MG63 (cell line): ENCODE measurements around the gene ADAMTS2. TPM values are rescaled to one million over a fixed set of nuclear protein-coding genes. Genes with fewer than 3 reads are reported as not detected.
"Not testable (repeated sequence)": the region's sequence is repeated elsewhere in the genome, so short reads cannot be mapped to it uniquely, and the experiment has no call there.

ENCODE experiments used
- DNase-seq: peaks from one replicate; pipeline ENCODE4 v3.0.0-alpha.2; 2020
- H3K27me3 ChIP-seq: fragments of 250-450 bp; sonication (Bioruptor Pico); 2 replicates; pipeline ENCODE4 v1.5.1; 2020; ENCODE audit warnings: mild to moderate bottlenecking, moderate library complexity
- H3K36me3 ChIP-seq: fragments of 250-450 bp; sonication (Bioruptor Pico); 2 replicates; pipeline ENCODE4 v1.5.1; 2020; ENCODE audit warnings: mild to moderate bottlenecking, moderate library complexity
- H3K4me3 ChIP-seq: fragments of 250-450 bp; sonication (Bioruptor Pico); 2 replicates; pipeline ENCODE4 v1.5.1; 2020; ENCODE audit warnings: mild to moderate bottlenecking, moderate library complexity
- H3K9me3 ChIP-seq: fragments of 250-450 bp; sonication (Bioruptor Pico); 2 replicates; pipeline ENCODE4 v1.5.1; 2020; ENCODE audit warnings: mild to moderate bottlenecking, moderate library complexity
- total RNA-seq: library from RNA; depleted of rRNA; stranded (reverse); fragments of >200 nt; shearing (Covaris generic); gene quantifications from 2 replicates; pipeline ENCODE4 v1.2.3, GENCODE V29; 2014; ENCODE audit warnings: low replicate concordance

ADAMTS2 gene
- total RNA-seq, 1 experiment from 2014 or later: 141 TPM

DNA sequence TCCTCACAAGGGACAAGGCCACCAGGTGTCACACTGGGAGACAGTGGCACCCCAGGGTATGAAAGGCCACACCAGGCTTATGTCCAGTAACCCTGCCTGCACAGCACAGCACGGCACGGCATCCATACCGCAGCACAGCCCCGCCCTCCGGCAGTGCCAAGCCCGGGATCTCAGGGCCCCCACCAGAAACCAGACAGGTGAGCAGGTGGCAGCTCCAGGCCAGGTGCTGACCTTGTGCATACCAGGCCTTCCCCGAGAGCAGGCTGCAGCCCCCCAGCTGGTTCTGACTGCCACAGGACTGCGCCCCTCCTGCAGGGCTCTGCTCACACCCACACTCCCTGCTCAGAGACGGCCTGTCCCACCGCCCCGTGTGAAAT is 56.5 kb downstream of the ADAMTS2 start:
- no peak for DNase-seq
- Histone ChIP-seq H3K9me3 (no peaks in the 10 kb centered on the region), H3K36me3 (peaks cover 26% of the 10 kb centered on the region), H3K27me3 (no peaks in the 10 kb centered on the region), H3K4me3 (no peak overlapping the region)

DNA sequence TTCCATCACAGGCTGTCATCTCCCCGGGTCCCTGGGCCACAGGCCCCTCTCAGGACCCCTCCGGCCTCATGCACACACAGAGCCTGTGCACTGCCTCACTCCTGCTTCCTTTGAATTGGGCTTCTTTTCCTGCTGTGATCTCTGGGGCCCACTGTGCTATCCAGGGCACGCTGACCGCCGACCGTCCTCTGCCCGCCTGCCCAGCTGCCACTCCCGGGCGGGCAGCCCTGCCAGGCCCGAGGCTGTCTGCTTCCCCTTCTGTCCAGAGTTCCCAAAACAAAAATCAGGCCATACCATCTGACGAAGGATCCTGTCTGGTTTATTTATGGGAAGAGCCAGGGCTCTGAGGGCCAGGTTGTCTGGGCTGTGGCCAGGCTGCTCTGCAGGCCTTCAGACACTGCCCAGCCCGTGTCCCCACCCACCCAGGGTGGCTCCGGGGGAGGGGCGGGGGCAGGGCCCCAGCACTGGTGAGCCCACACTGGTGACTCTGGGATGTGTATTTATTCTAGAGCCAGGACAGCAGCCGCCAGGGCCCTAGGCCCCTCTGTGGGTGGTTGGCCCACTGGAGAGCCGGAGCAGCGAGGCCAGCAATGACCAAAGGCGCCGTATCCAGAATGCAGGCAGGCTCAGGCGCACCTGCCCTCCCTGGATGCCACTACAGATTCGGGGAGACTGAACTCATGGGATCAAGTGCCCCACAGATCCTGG is 57.0 kb downstream of the ADAMTS2 start:
- H3K27me3 ChIP-seq: no peaks in the 10 kb centered on the region
- DNase-seq: no peak
- H3K9me3 ChIP-seq: no peaks in the 10 kb centered on the region
- no peak overlapping the region for H3K4me3 ChIP-seq
- H3K36me3 ChIP-seq: peaks cover 26% of the 10 kb centered on the region

DNA sequence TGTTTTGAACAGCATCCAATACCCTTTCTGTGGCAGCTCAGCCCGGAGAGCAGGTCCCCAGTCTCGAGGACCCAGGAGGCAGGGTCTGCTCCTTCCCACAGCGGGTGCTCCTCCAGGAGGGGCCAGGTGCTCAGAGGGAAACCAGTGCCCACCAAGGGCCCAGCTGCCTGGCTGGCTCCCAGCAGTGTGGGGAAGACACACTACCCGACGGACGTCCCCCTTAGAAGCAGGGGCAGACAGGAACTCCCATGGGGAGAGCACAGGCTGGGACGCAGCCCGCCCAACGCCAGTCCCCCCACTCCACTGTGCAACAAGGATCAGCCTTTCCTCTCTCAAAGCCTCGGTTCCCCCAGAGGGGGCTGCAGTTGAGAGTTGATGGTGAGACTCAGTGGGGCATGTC is 57.6 kb downstream of the ADAMTS2 start:
- H3K27me3 ChIP-seq: no peaks in the 10 kb centered on the region
- peaks cover 26% of the 10 kb centered on the region for H3K36me3 ChIP-seq
- H3K9me3 ChIP-seq: no peaks in the 10 kb centered on the region
- no peak for DNase-seq
- no peak overlapping the region for H3K4me3 ChIP-seq

DNA sequence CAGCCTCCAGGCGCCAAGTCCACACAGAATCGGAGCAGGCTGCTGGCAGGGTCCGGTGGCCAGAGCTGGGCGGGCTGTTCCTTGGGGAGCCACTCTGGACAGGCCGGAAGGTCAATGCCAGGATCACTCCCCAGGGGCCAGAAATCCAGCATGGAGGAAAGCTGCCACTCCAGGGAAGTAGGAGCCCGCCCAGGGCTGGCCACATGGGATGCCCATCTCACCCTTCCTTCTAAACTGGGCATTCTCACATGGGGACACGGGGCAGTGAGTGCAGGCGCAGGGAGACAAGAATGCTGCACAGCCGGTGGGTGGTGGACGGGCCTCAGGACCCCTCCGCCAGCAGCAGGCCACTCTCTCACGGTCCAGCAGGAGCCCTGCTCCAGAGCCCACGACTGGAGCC is 58.2 kb downstream of the ADAMTS2 start:
- Histone ChIP-seq H3K36me3 (peaks cover 28% of the 10 kb centered on the region), H3K4me3 (no peak overlapping the region), H3K9me3 (no peaks in the 10 kb centered on the region), H3K27me3 (no peaks in the 10 kb centered on the region)
- no peak for DNase-seq

DNA sequence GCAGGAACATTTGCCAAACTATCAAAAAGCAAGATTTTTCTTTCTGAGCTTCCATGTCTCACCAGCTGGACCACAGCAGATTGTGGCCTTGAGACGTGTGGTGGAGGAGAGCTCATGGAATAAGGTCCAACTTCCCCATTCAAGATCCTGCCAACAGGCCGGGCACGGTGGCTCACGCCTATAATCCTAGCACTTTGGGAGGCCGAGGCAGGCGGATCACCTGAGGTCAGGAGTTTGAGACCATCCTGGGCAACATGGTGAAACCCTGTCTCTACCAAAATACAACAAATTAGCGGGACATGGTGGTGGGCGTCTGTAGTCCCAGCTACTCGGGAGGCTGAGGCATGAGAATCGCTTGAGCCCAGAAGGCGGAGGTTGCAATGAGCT is 59.5 kb downstream of the ADAMTS2 start:
- H3K4me3 ChIP-seq, H3K9me3 ChIP-seq, DNase-seq, H3K27me3 ChIP-seq: not testable (repeated sequence)
- H3K36me3 ChIP-seq: peaks cover 20% of the 10 kb centered on the region

DNA sequence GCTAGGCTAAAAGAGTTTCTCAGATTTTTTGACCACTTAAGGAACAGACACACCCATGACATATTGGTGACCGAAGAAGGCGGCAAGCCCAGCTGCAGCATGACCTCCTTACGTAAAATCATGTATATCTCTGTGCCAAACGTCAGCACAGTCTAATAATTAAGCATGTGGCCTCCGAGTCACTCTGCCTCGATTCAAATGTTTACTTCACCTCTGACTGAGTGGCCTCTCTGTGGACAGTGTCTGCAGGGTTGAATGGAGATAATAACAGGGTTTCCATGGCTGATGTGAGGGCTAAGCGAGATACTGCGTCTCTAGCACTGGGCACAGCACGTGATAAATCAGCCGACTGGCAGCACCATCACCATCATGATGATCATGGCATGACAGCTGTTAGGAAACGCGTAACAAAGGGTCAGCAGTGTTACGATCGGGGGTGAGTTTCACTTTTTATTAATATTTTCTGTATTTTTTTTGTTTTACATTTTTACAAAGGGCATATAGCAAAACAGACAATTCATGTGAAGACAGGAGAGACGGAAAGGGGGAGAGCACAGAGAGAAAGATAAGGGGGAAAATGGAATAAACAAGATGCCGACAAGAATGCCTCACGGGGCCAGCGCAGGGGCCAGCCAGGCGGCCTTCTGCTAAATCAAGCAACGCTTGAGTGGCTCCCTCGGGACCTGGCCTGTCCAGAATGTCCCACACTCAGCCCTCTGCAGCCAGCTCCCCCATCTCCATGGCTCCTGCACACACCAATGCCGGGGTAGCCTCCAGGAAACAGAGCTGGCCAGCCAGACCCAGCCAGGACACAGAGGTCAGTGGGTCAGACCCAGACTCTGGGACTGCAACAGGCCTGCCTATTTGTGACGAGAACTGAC is 60.3 kb downstream of the ADAMTS2 start:
- H3K4me3 ChIP-seq: no peak overlapping the region
- H3K27me3 ChIP-seq: no peaks in the 10 kb centered on the region
- H3K9me3 ChIP-seq: no peaks in the 10 kb centered on the region
- H3K36me3 ChIP-seq: peaks cover 12% of the 10 kb centered on the region
- DNase-seq: no peak

DNA sequence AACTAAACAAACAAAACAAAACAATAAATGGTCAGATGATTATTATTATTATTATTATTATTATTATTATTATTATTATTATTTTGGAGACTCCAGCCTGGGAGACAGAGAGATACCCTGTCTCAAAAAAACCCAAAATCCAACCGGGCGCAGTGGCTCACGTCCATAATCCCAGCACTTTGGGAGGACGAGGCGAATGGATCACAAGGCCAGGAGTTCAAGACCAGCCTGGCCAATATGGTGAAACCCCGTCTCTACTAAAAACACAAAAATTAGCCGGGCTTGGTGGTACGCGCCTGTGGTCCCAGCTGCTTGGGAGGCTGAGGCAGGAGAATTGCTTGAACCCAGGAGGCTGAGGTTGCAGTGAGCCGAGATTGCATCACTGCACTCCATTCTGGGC is 61.4 kb downstream of the ADAMTS2 start:
- H3K27me3 ChIP-seq, DNase-seq, H3K36me3 ChIP-seq, H3K4me3 ChIP-seq, H3K9me3 ChIP-seq: not testable (repeated sequence)

DNA sequence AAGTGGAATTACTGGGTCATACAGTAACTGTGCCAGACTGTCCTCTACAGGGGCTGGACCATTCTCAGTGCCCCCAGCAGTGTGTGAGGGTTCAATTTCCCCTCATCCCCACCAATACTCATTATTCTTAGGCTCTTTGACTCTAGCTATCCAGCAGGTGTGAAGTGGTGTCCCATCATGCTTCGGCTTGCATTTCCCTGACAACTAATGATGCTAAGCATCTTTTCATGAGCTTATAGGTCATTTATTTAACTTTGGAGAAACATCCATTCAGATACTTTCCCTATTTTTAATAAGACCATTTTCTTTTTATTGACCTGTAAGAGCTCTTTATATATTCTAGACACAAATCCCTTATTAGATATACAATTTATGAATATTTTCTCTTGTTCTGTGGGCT is 63.6 kb downstream of the ADAMTS2 start:
- Histone ChIP-seq H3K9me3 (no peaks in the 10 kb centered on the region), H3K27me3 (no peaks in the 10 kb centered on the region), H3K4me3 (no peak overlapping the region), H3K36me3 (peaks cover 2% of the 10 kb centered on the region; the same call in 1 of the 2 replicates)
- DNase-seq: no peak

DNA sequence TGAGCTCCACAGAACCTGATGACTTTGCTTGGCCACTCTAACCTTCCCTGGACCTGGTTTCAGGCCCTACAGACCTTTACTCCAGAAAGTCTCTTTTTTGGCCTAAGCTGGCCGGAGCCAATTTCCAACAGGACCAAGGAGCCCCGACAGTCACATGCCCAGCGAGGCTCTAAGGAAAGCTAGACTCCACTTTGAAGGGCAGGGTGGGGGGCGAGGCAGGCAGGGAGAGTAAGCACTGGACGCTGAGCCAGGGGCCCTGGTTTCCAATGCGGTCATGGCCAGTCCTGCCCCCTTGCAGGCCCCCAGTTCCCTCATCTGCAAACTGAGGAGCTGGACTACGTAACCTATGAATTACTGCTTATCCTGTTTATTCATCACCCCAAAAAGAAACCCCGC is 65.2 kb downstream of the ADAMTS2 start:
- no peak overlapping the region for H3K4me3 ChIP-seq
- H3K36me3 ChIP-seq: peaks cover 2% of the 10 kb centered on the region
- DNase-seq: no peak
- H3K27me3 ChIP-seq: no peaks in the 10 kb centered on the region
- no peaks in the 10 kb centered on the region for H3K9me3 ChIP-seq

DNA sequence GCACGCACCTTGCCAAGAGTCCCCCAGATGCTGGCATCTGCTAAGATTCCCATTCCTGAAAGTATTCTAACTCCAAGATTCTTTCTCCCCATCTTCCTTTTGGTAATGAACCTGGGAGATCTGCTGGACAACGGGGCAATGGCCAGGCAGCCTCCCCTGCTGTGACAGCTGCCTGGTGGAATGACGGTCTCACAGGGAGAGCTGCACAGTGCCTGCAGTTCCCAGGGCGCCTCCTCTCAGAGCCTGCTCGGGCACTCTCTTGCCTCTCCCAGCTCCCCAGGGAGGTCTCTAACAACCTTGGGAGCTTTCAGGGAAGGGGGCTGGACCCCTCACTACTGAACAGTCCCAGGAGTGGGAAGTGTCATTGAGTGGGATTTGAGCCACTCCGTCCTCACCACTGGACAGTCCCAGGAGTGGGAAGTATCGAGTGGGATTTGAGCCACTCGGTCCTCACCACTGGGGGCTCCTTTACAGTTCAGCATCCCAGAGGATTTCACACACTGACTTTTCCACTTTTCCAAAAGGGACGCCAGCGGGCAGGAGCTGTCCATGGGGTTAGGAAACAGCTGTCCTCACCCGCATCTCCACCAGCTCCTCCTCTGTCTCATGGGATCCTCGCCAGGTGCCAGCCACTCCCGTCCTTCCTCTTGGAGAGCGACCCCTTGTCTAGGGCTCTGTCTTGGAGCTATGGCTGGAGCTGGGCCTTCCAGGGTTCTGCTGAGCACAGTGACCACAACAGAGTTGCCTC is 65.7 kb downstream of the ADAMTS2 start:
- Histone ChIP-seq H3K4me3 (no peak overlapping the region), H3K27me3 (no peaks in the 10 kb centered on the region), H3K9me3 (no peaks in the 10 kb centered on the region), H3K36me3 (peaks cover 8% of the 10 kb centered on the region)
- no peak for DNase-seq

DNA sequence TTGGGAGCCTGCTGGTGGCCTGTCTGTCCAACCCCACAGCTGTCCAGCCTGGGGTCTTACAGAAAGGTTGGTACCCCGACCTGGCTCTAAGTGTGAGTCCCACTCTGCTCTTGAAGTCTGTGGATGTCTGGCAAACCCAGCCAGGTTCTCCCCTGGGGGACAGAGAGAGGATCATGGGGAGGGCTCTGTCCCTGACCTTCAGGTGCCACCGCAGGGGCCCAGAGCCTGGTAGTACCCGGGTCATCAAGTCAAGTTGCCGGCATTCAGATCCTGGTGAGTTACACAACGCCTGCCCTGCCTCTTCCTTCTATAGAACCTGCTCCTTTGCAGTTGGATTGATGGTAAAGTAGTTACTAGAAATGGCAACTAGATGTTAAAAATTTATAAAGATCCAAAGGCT is 66.7 kb downstream of the ADAMTS2 start:
- no peak overlapping the region for H3K4me3 ChIP-seq
- no peaks in the 10 kb centered on the region for H3K27me3 ChIP-seq
- no peak for DNase-seq
- no peaks in the 10 kb centered on the region for H3K9me3 ChIP-seq
- peaks cover 12% of the 10 kb centered on the region for H3K36me3 ChIP-seq

DNA sequence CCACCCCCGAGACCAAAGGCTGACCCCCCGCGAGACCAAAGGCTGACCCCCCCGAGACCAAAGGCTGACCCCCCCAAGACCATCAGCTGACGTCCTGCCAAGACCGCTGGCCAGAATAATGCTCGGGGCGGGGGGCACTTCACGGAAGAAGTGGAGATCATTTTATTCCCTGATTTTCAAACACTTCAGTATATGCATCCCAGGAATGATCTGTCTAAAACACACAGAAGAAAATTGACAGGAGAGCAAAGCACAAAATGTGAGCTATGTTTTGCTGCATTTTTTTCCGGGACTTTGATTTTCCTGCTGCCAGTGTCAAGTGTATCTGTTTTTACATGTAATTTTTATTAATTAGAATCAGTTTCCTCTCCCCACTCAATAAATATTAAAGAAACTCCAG is 67.1 kb downstream of the ADAMTS2 start:
- no peaks in the 10 kb centered on the region for H3K9me3 ChIP-seq
- no peaks in the 10 kb centered on the region for H3K27me3 ChIP-seq
- no peak for DNase-seq
- peaks cover 12% of the 10 kb centered on the region for H3K36me3 ChIP-seq
- H3K4me3 ChIP-seq: no peak overlapping the region

DNA sequence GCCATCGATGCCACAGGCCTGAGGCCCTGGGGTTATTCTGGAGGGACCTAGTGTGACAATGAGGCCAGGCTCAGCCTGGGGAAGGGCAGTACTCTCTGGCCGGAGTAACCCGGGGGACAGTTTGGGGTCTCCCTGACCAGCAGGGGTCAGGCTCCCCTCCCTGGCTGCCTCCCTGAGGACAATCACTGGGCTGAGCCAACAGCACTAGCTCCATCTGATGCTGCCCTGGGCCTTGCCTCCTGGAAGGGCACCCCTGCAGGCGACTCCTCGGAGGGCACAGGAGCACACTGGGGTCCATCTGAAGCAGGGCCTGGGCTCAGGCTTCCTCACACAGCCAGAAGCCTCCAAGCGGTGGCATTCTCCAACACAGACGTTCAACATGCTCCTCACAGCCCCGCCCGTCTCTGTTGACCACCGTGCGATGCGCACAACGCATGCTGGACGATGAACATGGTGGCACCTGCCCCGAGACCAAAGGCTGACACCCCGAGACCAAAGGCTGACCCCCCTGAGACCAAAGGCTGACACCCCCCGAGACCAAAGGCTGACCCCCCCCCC is 68.3 kb downstream of the ADAMTS2 start:
- no peaks in the 10 kb centered on the region for H3K9me3 ChIP-seq

DNA sequence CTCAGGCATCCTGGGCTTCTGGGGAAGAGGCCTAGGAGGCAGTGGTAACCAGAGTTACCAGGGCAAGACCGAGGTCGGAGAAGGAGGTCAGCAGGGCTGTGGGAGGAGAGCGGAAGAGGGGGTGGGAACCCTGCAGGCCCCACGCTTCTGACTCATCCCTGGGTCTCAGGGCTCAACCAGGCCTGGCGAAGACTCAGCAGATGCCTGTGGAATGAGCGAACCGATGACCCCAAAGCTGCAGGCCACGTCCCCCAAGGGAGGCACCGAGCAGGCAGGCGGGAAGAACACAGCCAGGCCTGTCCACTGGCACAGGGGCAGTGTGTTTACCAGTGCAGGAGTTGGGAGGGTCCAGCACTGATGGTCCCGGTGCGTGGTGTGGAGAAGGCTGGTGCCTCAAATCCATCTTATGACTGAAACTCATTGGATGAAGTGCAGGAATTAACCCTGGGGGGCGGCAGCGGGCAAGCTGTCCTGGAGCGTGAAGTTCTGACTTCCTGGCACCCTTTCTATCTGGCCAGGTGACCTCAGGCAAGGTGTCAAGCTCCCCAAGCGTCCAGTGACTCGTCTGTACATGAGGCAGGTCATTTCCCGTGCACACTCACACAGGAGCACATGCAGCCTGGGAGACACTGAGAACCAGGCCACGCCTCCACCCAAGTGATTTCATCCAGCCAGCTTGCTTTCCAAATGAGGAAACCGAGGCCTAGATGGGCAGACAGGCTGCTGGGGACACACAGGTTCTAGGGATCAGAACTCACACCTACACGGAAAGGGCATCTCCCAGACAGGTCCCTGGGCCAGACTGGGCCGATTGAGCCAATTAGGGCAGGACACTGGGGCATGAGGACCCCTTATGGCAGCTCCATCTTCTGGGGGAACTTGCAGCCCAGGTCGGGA is 69.1 kb downstream of the ADAMTS2 start:
- peak overlapping the region; percentile 13 for H3K4me3 ChIP-seq
- no peaks in the 10 kb centered on the region for H3K27me3 ChIP-seq
- DNase-seq: peak; percentile 100
- peaks cover 28% of the 10 kb centered on the region for H3K36me3 ChIP-seq
- H3K9me3 ChIP-seq: no peaks in the 10 kb centered on the region

More for the DNA sequence above, 68.3 kb downstream of the ADAMTS2 start:
- Histone ChIP-seq H3K27me3 (no peaks in the 10 kb centered on the region), H3K36me3 (peaks cover 20% of the 10 kb centered on the region), H3K4me3 (no peak overlapping the region)
- peak; percentile 47 for DNase-seq

DNA sequence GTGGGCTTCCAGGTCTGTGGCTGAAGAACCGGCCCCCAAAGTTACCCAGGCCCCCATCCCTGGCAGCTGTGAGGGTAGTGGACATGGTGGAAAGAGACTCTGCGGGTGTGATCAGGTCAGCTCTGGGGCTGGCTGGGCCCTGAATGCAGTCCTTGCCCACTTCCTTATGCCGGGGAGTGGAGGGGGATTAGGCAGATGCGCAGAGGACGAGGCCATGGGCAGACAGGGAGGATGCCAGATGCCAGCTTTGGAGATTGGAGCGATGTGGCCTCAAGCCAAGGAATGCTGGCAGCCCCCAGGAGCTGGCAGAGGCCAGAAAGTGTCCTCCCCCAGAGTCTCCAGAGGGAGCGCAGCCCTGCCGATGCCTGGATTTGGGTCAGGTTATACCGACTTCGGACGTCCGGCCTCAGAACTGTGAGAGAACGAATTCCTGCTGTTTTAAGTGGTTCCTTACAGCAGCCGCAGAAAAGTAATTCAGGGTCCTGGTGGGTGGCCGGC is 69.8 kb downstream of the ADAMTS2 start:
- Histone ChIP-seq H3K9me3 (no peaks in the 10 kb centered on the region), H3K27me3 (no peaks in the 10 kb centered on the region), H3K36me3 (peaks cover 35% of the 10 kb centered on the region), H3K4me3 (peak overlapping the region; percentile 13)
- DNase-seq: peak; percentile 97
